ENCODE results near the gene GRAMD1B. TPM values are rescaled to one million over a fixed set of nuclear protein-coding genes. Genes with fewer than 3 reads are reported as not detected.

The GRAMD1B gene
- polyA plus RNA-seq, 2 of the 4 experiments (the other 2 are of a cell fraction): 55.5 to 108 TPM

GRCh38 chr11:123509737-123510578 lies 79.9 kb downstream of the GRAMD1B start:
- ATAC-seq (peak; percentile 6 to 18; a peak in 3 of 6 replicates), DNase-seq (ENCODE audit: low read depth in 1 of 2, low spot score in 1 of 2) (no peak), FAIRE-seq (no peak)
- Histone ChIP-seq H3K27ac (no peak overlapping the region), H3K9me3 (no peaks in the 10 kb centered on the region), H3K4me1 (peaks cover 23% of the 10 kb centered on the region; the same call in 1 of the 3 replicates), H3K4me3 (no peak overlapping the region), H3K4me2 (no peak overlapping the region)
- TF ChIP-seq CEBPB (IDR thresholded peaks at IDR 0.05) (no peak), ZFP36 (IDR thresholded peaks at IDR 0.05; ENCODE audit: borderline replicate concordance, partially characterized antibody) (no peak), ZSCAN20 (CRISPR knock-in tag; IDR thresholded peaks at IDR 0.05) (no peak)
- WGBS (ENCODE audit: missing lambda C conversion rate): 89% methylated on average over 13 of the region's 18 CpGs
- POLR2A ChIA-PET: no interaction called here
- CTCF ChIA-PET: interaction anchor here (0.6 to 2.9 kb wide), 18 partner anchors 8 to 408 kb away, joined by 3 to 12 read pairs (median 4); no protein-coding TSS in a partner anchor

DNA sequence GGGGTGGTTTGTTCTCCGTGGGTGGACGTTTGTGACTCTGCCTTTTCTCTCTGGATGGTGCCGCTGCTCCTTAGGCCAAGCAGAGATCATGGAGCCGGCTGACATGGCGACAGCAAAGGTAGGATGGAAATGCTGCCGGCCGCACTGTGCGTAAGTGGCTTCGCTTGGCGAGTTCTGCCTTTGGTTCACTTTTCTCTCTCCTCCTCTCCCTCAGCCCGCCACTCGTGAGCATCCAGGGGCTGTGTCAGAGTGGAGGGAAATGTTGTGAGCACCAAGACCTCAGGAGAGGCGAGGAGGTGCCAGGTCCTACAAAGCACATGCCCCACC lies 80.5 kb downstream of the GRAMD1B start:
- no peak overlapping the region for H3K4me3 ChIP-seq
- H3K9me3 ChIP-seq: no peaks in the 10 kb centered on the region
- 92% methylated on average over 13 of the region's 13 CpGs for WGBS (ENCODE audit: missing lambda C conversion rate)
- CTCF ChIA-PET: interaction anchor here (0.6 to 2.9 kb wide), 17 partner anchors 9 to 408 kb away, joined by 3 to 12 read pairs (median 4); no protein-coding TSS in a partner anchor
- H3K4me2 ChIP-seq: 0 out of 3 replicates have a peak overlapping the region, but pooled peaks have one; percentile 12
- ATAC-seq (peak in 1 of 2 experiments; percentile 22; a peak in 3 of 6 replicates), DNase-seq (ENCODE audit: low read depth in 1 of 2, low spot score in 1 of 2) (no peak), FAIRE-seq (no peak)
- peaks cover 18% of the 10 kb centered on the region; the same call in 1 of the 3 replicates for H3K4me1 ChIP-seq
- no peak overlapping the region for H3K27ac ChIP-seq
- POLR2A ChIA-PET: no interaction called here
- TF ChIP-seq, protein P1, sequence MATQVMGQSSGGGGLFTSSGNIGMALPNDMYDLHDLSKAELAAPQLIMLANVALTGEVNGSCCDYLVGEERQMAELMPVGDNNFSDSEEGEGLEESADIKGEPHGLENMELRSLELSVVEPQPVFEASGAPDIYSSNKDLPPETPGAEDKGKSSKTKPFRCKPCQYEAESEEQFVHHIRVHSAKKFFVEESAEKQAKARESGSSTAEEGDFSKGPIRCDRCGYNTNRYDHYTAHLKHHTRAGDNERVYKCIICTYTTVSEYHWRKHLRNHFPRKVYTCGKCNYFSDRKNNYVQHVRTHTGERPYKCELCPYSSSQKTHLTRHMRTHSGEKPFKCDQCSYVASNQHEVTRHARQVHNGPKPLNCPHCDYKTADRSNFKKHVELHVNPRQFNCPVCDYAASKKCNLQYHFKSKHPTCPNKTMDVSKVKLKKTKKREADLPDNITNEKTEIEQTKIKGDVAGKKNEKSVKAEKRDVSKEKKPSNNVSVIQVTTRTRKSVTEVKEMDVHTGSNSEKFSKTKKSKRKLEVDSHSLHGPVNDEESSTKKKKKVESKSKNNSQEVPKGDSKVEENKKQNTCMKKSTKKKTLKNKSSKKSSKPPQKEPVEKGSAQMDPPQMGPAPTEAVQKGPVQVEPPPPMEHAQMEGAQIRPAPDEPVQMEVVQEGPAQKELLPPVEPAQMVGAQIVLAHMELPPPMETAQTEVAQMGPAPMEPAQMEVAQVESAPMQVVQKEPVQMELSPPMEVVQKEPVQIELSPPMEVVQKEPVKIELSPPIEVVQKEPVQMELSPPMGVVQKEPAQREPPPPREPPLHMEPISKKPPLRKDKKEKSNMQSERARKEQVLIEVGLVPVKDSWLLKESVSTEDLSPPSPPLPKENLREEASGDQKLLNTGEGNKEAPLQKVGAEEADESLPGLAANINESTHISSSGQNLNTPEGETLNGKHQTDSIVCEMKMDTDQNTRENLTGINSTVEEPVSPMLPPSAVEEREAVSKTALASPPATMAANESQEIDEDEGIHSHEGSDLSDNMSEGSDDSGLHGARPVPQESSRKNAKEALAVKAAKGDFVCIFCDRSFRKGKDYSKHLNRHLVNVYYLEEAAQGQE (IDR thresholded peaks at IDR 0.05): no peak
- TF ChIP-seq RCOR1 (IDR thresholded peaks at IDR 0.05; ENCODE audit: low read depth, low read length) (no peak), MAX (IDR thresholded peaks at IDR 0.05) (no peak), BHLHE40 (IDR thresholded peaks at IDR 0.05; ENCODE audit: low read depth, low read length) (no peak), ZSCAN20 (CRISPR knock-in tag; IDR thresholded peaks at IDR 0.05) (no peak), RAD21 (conservative IDR thresholded peaks at IDR 0.05 in 1 of 2, IDR thresholded peaks at IDR 0.05 in 1 of 2) (no peak), MAZ (IDR thresholded peaks at IDR 0.05; ENCODE audit: borderline replicate concordance, low read depth, low read length) (no peak), JUNB (IDR thresholded peaks at IDR 0.05) (no peak), HOXB5 (CRISPR knock-in tag; IDR thresholded peaks at IDR 0.05) (no peak), FOXS1 (CRISPR knock-in tag; IDR thresholded peaks at IDR 0.05) (no peak), KDM5A (IDR thresholded peaks at IDR 0.05) (no peak), E2F6 (IDR thresholded peaks at IDR 0.05; ENCODE audit: borderline replicate concordance, low read depth) (no peak), RARB (CRISPR knock-in tag; IDR thresholded peaks at IDR 0.05) (no peak), CHD4 (IDR thresholded peaks at IDR 0.05; ENCODE audit: borderline replicate concordance) (no peak), TP53 (CRISPR knock-in tag; IDR thresholded peaks at IDR 0.05) (no peak), USF2 (IDR thresholded peaks at IDR 0.05) (no peak), NFE2L2 (conservative IDR thresholded peaks at IDR 0.05; ENCODE audit: low read length) (no peak)
